NT2/D1 (cell line): ENCODE measurements around the gene LIG1.

Experiments
- DNase-seq: peaks from one replicate; pipeline ENCODE4 v3.0.0-alpha.2; 2011; ENCODE audit warnings: low read depth, low spot score
- H3K27me3 ChIP-seq: 2 replicates; pipeline ENCODE4 v1.6.0; 2011; ENCODE audit warnings: mild to moderate bottlenecking; ENCODE audit not compliant: insufficient read length, insufficient read depth
- H3K36me3 ChIP-seq: 2 replicates; pipeline ENCODE4 v1.6.1; 2011; ENCODE audit warnings: mild to moderate bottlenecking, low read length, mixed read lengths; ENCODE audit not compliant: insufficient read depth, insufficient read length
- H3K4me1 ChIP-seq: 2 replicates; pipeline ENCODE4 v1.5.1; 2011; ENCODE audit not compliant: insufficient read depth, insufficient read length
- H3K4me3 ChIP-seq: 2 replicates; pipeline ENCODE4 v1.5.1; 2011; ENCODE audit warnings: low read depth; ENCODE audit not compliant: insufficient read length
- H3K9ac ChIP-seq: 2 replicates; pipeline ENCODE4 v1.6.0; 2011; ENCODE audit warnings: low read depth; ENCODE audit not compliant: insufficient read length
- H3K9me3 ChIP-seq: 2 replicates; pipeline ENCODE4 v1.5.1; 2011; ENCODE audit warnings: mild to moderate bottlenecking, low read length; ENCODE audit not compliant: insufficient read depth
- SUZ12 ChIP-seq: IDR thresholded peaks from 2 replicates; pipeline ENCODE4 v1.6.1; 2011; ENCODE audit not compliant: insufficient read length, insufficient read depth; ENCODE audit errors: extremely low read depth
- YY1 ChIP-seq: IDR thresholded peaks from 2 replicates; pipeline ENCODE4 v1.6.1; 2011; ENCODE audit not compliant: insufficient read length, insufficient read depth
- ZNF274 ChIP-seq: IDR thresholded peaks from 2 replicates; pipeline ENCODE4 v1.6.1; 2011; ENCODE audit warnings: mild to moderate bottlenecking, low read depth, low read length

The LIG1 gene

GRCh38 chr19:48136547-48136946 lies 33.6 kb downstream of the LIG1 start:
- peaks cover 2% of the 10 kb centered on the region for H3K4me1 ChIP-seq
- no peaks in the 10 kb centered on the region for H3K9me3 ChIP-seq
- H3K36me3 ChIP-seq, result peaks cover 72% of the 10 kb centered on the region
- no peak overlapping the region for H3K9ac ChIP-seq
- H3K27me3 ChIP-seq, result no peaks in the 10 kb centered on the region
- TF ChIP-seq SUZ12 (no peak), YY1 (no peak)
- no peak for DNase-seq
- H3K4me3 ChIP-seq, result no peak overlapping the region

- H3K36me3 ChIP-seq, result peaks cover 71% of the 10 kb centered on the region
- H3K9ac ChIP-seq, result no peak overlapping the region
- H3K27me3 ChIP-seq, result no peaks in the 10 kb centered on the region
- H3K9me3 ChIP-seq, result no peaks in the 10 kb centered on the region
- H3K4me3 ChIP-seq, result no peak overlapping the region
- no peak for DNase-seq
- TF ChIP-seq SUZ12, result no peak
- TF ChIP-seq YY1, result no peak
- no peak for TF ChIP-seq ZNF274
- peaks cover 2% of the 10 kb centered on the region for H3K4me1 ChIP-seq
These were observed 34.7 kb downstream of the LIG1 start for GRCh38 chr19:48135411-48135810.

- Histone ChIP-seq H3K9me3 (no peaks in the 10 kb centered on the region), H3K27me3 (no peaks in the 10 kb centered on the region), H3K4me1 (peaks cover 2% of the 10 kb centered on the region), H3K36me3 (peaks cover 71% of the 10 kb centered on the region), H3K9ac (no peak overlapping the region), H3K4me3 (no peak overlapping the region)
- TF ChIP-seq YY1, result no peak
- no peak for TF ChIP-seq ZNF274
- DNase-seq, result no peak
These were observed 37.0 kb downstream of the LIG1 start for GRCh38 chr19:48133094-48133493.

GRCh38 chr19:48127561-48127960 lies 42.6 kb downstream of the LIG1 start:
- no peak overlapping the region for H3K9ac ChIP-seq
- H3K27me3 ChIP-seq, result no peaks in the 10 kb centered on the region
- H3K36me3 ChIP-seq, result peaks cover 68% of the 10 kb centered on the region
- peaks cover 6% of the 10 kb centered on the region for H3K4me1 ChIP-seq
- no peaks in the 10 kb centered on the region for H3K9me3 ChIP-seq
- no peak for DNase-seq
- no peak overlapping the region for H3K4me3 ChIP-seq
- TF ChIP-seq SUZ12 (no peak), ZNF274 (no peak), YY1 (no peak)

- Histone ChIP-seq H3K4me1 (peaks cover 9% of the 10 kb centered on the region), H3K9me3 (no peaks in the 10 kb centered on the region), H3K9ac (no peak overlapping the region), H3K4me3 (no peak overlapping the region), H3K27me3 (no peaks in the 10 kb centered on the region), H3K36me3 (peaks cover 75% of the 10 kb centered on the region)
- DNase-seq, result no peak
- TF ChIP-seq ZNF274 (no peak), YY1 (no peak), SUZ12 (no peak)
These were observed 46.1 kb downstream of the LIG1 start for GRCh38 chr19:48123907-48124651.

GRCh38 chr19:48122421-48122820 lies 47.7 kb downstream of the LIG1 start:
- Histone ChIP-seq H3K27me3 (no peaks in the 10 kb centered on the region), H3K9me3 (no peaks in the 10 kb centered on the region), H3K36me3 (peaks cover 75% of the 10 kb centered on the region), H3K9ac (peak overlapping the region; percentile 4), H3K4me1 (peaks cover 13% of the 10 kb centered on the region), H3K4me3 (no peak overlapping the region)
- no peak for TF ChIP-seq ZNF274
- no peak for TF ChIP-seq YY1
- TF ChIP-seq SUZ12, result no peak
- no peak for DNase-seq

GRCh38 chr19:48121909-48122371 lies 48.2 kb downstream of the LIG1 start:
- Histone ChIP-seq H3K4me3 (no peak overlapping the region), H3K4me1 (peaks cover 13% of the 10 kb centered on the region), H3K27me3 (no peaks in the 10 kb centered on the region), H3K9me3 (no peaks in the 10 kb centered on the region), H3K9ac (no peak overlapping the region), H3K36me3 (peaks cover 73% of the 10 kb centered on the region)
- TF ChIP-seq YY1, result no peak
- no peak for TF ChIP-seq ZNF274
- TF ChIP-seq SUZ12, result no peak
- DNase-seq, result no peak

- no peak for TF ChIP-seq ZNF274
- no peak for TF ChIP-seq YY1
- TF ChIP-seq SUZ12, result no peak
These were observed 49.1 kb downstream of the LIG1 start for GRCh38 chr19:48121066-48121465.

More at GRCh38 chr19:48121066-48121465, 49.1 kb downstream of the LIG1 start:
- Histone ChIP-seq H3K4me3 (no peak overlapping the region), H3K9me3 (no peaks in the 10 kb centered on the region), H3K36me3 (peaks cover 71% of the 10 kb centered on the region), H3K9ac (no peak overlapping the region), H3K27me3 (no peaks in the 10 kb centered on the region), H3K4me1 (peaks cover 13% of the 10 kb centered on the region)
- DNase-seq, result no peak
